SK-N-SH treated with all-trans-retinoic acid at 6 μM for 48 hours (cell line): ENCODE results near the gene NDRG2.

ENCODE experiments used
- ATAC-seq: fragments of 200-7000 bp; cut with Tn5 transposase; 3 replicates; pipeline ENCODE4 v1.9.1; 2020; ENCODE audit warnings: mild to moderate bottlenecking, moderate library complexity
- ARNTL ChIP-seq: fragments of 450-650 bp; formaldehyde crosslinking; IDR thresholded peaks from 2 replicates; pipeline ENCODE4 v1.5.0; 2020; ENCODE audit warnings: low read depth, mild to moderate bottlenecking, moderate library complexity, borderline replicate concordance
- BACH2 ChIP-seq: fragments of 250-450 bp; sonication (Bioruptor Pico); IDR thresholded peaks from 2 replicates; pipeline ENCODE4 v1.9.0; 2021; ENCODE audit warnings: mild to moderate bottlenecking, borderline replicate concordance
- CSDC2 ChIP-seq: fragments of 250-450 bp; sonication (Bioruptor Pico); IDR thresholded peaks from 2 replicates; pipeline ENCODE4 v1.5.0; 2020; ENCODE audit warnings: mild to moderate bottlenecking, moderate library complexity
- ESRRG ChIP-seq: fragments of 250-450 bp; sonication (Bioruptor Pico); IDR thresholded peaks from 2 replicates; pipeline ENCODE4 v1.6.1; 2021; ENCODE audit warnings: mild to moderate bottlenecking
- GLIS3 ChIP-seq: fragments of 250-450 bp; sonication (Bioruptor Pico); IDR thresholded peaks from 2 replicates; pipeline ENCODE4 v1.5.0; 2020; ENCODE audit warnings: mild to moderate bottlenecking, moderate library complexity
- OSR1 ChIP-seq: fragments of 250-450 bp; sonication (Bioruptor Pico); IDR thresholded peaks from 2 replicates; pipeline ENCODE4 v1.8.0; 2022; ENCODE audit warnings: moderate library complexity, mild to moderate bottlenecking, inconsistent platforms
- PPARA ChIP-seq: fragments of 250-450 bp; sonication (Bioruptor Pico); IDR thresholded peaks from 2 replicates; pipeline ENCODE4 v1.5.0; 2020; ENCODE audit warnings: mild to moderate bottlenecking, borderline replicate concordance
- RARB ChIP-seq: fragments of 250-450 bp; sonication (Bioruptor Pico); IDR thresholded peaks from 2 replicates; pipeline ENCODE4 v1.8.0; 2021; ENCODE audit warnings: mild to moderate bottlenecking, moderate library complexity
- SNAI2 ChIP-seq: fragments of 250-450 bp; sonication (Bioruptor Pico); IDR thresholded peaks from 2 replicates; pipeline ENCODE4 v1.5.0; 2020; ENCODE audit warnings: mild to moderate bottlenecking, moderate library complexity
- TCF4 ChIP-seq: fragments of 250-450 bp; sonication (Bioruptor Pico); IDR thresholded peaks from 2 replicates; pipeline ENCODE4 v1.8.0; 2021; ENCODE audit warnings: mild to moderate bottlenecking, moderate library complexity, borderline replicate concordance
- TOX ChIP-seq: fragments of 250-450 bp; sonication (Bioruptor Pico); IDR thresholded peaks from 2 replicates; pipeline ENCODE4 v1.8.0; 2021; ENCODE audit warnings: mild to moderate bottlenecking, moderate library complexity, borderline replicate concordance
- ZFP30 ChIP-seq: fragments of 450-650 bp; formaldehyde crosslinking; IDR thresholded peaks from 2 replicates; pipeline ENCODE4 v1.5.0; 2022; ENCODE audit warnings: mild to moderate bottlenecking, moderate library complexity
- ZNF565 ChIP-seq: fragments of 450-650 bp; formaldehyde crosslinking; conservative IDR thresholded peaks from 2 replicates; pipeline ENCODE4 v1.5.0; 2020; ENCODE audit warnings: low read depth, mild to moderate bottlenecking, moderate library complexity
- ZNF70 ChIP-seq: fragments of 450-650 bp; formaldehyde crosslinking; IDR thresholded peaks from 2 replicates; pipeline ENCODE4 v1.5.0; 2020; ENCODE audit warnings: mild to moderate bottlenecking, moderate library complexity
- ZNF8 ChIP-seq: fragments of 450-650 bp; formaldehyde crosslinking; IDR thresholded peaks from 2 replicates; pipeline ENCODE4 v1.5.0; 2020; ENCODE audit warnings: mild to moderate bottlenecking, moderate library complexity
- TF ChIP-seq, protein P1 (sequence below): fragments of 250-450 bp; sonication (Bioruptor Pico); IDR thresholded peaks from 2 replicates; pipeline ENCODE4 v1.8.0; 2020; ENCODE audit warnings: mild to moderate bottlenecking, moderate library complexity, borderline replicate concordance
- TF ChIP-seq, protein P2 (sequence below): fragments of 250-450 bp; sonication (Bioruptor Pico); IDR thresholded peaks from 2 replicates; pipeline ENCODE4 v1.5.1; 2020; ENCODE audit warnings: low read depth, mild to moderate bottlenecking, moderate library complexity
- TF ChIP-seq, protein P3 (sequence below): fragments of 250-450 bp; sonication (Bioruptor Pico); IDR thresholded peaks from 2 replicates; pipeline ENCODE4 v1.5.1; 2021; ENCODE audit warnings: mild to moderate bottlenecking, moderate library complexity
- TF ChIP-seq, protein P4 (sequence below): fragments of 250-450 bp; sonication (Bioruptor Pico); IDR thresholded peaks from 2 replicates; pipeline ENCODE4 v1.5.0; 2020; ENCODE audit warnings: mild to moderate bottlenecking, moderate library complexity

The NDRG2 gene

DNA sequence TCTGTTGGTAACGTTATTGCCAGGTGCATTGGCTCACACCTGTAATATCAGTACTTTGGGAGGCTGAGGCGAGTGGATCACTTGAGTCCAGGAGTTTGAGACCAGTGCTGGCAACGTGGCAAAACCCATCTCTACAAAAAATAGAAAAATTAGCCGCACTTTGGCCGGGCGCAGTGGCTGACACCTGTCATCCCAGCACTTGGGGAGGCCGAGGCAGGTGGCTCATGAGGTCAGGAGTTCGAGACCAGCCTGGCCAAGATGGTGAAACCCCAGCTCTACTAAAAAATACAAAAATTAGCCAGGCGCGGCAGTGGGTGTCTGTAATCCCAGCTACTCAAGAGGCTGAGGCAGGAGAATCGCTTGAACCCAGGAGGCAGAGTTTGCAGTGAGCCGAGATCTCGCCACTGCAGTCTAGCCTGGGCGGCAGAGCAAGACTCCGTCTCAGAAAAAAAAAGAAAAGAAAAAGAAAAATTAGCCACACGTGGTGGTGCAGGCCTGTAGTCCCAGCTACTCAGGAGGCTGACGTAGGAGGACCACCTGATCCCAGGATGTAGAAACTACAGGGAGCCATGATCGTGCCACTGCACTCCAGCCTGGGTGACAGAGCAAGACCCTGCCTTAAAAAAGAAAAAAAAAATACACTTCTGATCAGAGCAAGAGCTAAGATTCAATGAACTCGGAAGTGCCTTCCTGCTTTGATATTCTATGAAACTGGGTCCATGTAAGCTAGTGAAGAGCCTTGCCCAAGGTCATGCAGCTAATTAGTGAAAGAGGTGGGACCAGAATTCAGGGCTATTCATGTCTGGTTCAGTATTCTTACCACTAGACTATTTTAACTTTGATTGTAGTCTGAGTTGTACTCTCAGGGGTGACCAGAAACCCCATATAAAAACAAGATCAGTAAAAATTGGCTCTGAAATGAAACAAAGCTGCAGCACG is 28.6 kb upstream of the NDRG2 start:
- ATAC-seq = no peak
- TF ChIP-seq CSDC2 (no peak), ZFP30 (CRISPR knock-in tag) (no peak)
- TF ChIP-seq, protein P1, sequence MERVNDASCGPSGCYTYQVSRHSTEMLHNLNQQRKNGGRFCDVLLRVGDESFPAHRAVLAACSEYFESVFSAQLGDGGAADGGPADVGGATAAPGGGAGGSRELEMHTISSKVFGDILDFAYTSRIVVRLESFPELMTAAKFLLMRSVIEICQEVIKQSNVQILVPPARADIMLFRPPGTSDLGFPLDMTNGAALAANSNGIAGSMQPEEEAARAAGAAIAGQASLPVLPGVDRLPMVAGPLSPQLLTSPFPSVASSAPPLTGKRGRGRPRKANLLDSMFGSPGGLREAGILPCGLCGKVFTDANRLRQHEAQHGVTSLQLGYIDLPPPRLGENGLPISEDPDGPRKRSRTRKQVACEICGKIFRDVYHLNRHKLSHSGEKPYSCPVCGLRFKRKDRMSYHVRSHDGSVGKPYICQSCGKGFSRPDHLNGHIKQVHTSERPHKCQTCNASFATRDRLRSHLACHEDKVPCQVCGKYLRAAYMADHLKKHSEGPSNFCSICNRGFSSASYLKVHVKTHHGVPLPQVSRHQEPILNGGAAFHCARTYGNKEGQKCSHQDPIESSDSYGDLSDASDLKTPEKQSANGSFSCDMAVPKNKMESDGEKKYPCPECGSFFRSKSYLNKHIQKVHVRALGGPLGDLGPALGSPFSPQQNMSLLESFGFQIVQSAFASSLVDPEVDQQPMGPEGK (CRISPR knock-in tag) = no peak

DNA sequence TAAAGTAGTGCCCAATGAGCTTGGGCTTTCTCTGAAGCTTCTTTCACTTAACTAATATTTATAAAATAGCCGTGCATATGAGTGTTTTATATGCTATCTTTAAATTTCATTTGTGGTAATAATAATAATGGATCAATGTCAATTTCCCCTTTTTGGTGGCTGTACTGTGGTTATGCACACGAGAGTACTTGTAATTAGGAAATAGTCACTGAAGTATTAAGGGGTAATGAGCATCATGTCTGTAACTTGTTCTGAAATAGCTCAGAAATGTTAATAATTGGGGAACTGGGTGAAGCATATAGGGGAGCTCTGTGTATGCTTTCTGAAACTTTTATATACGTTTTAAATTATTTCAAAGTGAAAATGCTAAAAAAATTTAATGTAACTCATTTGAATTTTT is 25.7 kb upstream of the NDRG2 start:
- ATAC-seq = no peak
- TF ChIP-seq CSDC2 (no peak), RARB (no peak), SNAI2 (no peak), GLIS3 (no peak), ESRRG (CRISPR knock-in tag) (no peak), ZNF70 (CRISPR knock-in tag) (no peak), ZNF565 (no peak), TOX (no peak)
- TF ChIP-seq, protein P2, sequence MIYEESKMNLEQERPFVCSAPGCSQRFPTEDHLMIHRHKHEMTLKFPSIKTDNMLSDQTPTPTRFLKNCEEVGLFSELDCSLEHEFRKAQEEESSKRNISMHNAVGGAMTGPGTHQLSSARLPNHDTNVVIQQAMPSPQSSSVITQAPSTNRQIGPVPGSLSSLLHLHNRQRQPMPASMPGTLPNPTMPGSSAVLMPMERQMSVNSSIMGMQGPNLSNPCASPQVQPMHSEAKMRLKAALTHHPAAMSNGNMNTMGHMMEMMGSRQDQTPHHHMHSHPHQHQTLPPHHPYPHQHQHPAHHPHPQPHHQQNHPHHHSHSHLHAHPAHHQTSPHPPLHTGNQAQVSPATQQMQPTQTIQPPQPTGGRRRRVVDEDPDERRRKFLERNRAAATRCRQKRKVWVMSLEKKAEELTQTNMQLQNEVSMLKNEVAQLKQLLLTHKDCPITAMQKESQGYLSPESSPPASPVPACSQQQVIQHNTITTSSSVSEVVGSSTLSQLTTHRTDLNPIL (CRISPR knock-in tag) = no peak
- TF ChIP-seq, protein P3, sequence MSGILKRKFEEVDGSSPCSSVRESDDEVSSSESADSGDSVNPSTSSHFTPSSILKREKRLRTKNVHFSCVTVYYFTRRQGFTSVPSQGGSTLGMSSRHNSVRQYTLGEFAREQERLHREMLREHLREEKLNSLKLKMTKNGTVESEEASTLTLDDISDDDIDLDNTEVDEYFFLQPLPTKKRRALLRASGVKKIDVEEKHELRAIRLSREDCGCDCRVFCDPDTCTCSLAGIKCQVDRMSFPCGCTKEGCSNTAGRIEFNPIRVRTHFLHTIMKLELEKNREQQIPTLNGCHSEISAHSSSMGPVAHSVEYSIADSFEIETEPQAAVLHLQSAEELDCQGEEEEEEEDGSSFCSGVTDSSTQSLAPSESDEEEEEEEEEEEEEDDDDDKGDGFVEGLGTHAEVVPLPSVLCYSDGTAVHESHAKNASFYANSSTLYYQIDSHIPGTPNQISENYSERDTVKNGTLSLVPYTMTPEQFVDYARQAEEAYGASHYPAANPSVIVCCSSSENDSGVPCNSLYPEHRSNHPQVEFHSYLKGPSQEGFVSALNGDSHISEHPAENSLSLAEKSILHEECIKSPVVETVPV = no peak
- TF ChIP-seq, all 23 proteins: peak for 0

DNA sequence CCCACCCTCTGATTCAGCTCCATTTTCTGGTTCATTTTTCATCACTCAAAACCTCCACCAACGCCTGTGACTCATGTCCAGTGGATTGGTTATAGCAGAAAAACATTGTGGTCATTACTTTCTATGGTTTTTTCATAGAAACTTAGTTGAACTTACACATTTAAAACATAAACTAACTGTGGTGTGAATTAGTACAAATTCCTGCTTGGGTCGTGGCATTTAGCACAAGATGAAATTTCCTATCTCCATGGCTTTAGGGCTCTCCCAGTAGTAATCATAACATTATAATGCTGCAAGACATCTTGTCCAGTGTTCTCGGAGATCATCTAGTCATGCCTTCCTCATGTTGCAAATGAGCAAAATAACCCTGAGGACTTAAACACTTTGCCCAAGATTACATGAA is 24.4 kb upstream of the NDRG2 start:
- no peak for ATAC-seq
- TF ChIP-seq BACH2 (CRISPR knock-in tag) (no peak), SNAI2 (no peak), ZNF8 (CRISPR knock-in tag) (no peak), ZNF70 (CRISPR knock-in tag) (no peak), ZFP30 (CRISPR knock-in tag) (no peak), ARNTL (CRISPR knock-in tag) (no peak), TOX (no peak), GLIS3 (no peak), PPARA (CRISPR knock-in tag) (no peak), TCF4 (CRISPR knock-in tag) (no peak), OSR1 (CRISPR knock-in tag) (no peak), ZNF565 (no peak)
- TF ChIP-seq, protein P4, sequence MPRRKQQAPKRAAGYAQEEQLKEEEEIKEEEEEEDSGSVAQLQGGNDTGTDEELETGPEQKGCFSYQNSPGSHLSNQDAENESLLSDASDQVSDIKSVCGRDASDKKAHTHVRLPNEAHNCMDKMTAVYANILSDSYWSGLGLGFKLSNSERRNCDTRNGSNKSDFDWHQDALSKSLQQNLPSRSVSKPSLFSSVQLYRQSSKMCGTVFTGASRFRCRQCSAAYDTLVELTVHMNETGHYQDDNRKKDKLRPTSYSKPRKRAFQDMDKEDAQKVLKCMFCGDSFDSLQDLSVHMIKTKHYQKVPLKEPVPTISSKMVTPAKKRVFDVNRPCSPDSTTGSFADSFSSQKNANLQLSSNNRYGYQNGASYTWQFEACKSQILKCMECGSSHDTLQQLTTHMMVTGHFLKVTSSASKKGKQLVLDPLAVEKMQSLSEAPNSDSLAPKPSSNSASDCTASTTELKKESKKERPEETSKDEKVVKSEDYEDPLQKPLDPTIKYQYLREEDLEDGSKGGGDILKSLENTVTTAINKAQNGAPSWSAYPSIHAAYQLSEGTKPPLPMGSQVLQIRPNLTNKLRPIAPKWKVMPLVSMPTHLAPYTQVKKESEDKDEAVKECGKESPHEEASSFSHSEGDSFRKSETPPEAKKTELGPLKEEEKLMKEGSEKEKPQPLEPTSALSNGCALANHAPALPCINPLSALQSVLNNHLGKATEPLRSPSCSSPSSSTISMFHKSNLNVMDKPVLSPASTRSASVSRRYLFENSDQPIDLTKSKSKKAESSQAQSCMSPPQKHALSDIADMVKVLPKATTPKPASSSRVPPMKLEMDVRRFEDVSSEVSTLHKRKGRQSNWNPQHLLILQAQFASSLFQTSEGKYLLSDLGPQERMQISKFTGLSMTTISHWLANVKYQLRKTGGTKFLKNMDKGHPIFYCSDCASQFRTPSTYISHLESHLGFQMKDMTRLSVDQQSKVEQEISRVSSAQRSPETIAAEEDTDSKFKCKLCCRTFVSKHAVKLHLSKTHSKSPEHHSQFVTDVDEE (CRISPR knock-in tag) = no peak
- TF ChIP-seq, protein P2 (CRISPR knock-in tag) = no peak
- TF ChIP-seq, protein P3 = no peak
- TF ChIP-seq, protein P1 (CRISPR knock-in tag) = no peak
